Endothelial cell of hepatic sinusoid (primary cell): ENCODE results near the gene PIAS3.

Experiments used
- in situ Hi-C: cut with HindIII; loops from 2 replicates; pipeline ENCODE4 v1.10.0; 2017; ENCODE audit warnings: low sequenced_read_pairs

PIAS3 gene

GRCh38 chr1:145858901-145859490 lies at the start of gene PIAS3:
Gene PIAS3, minus strand, starts transcription at chr1:145859081. Its CDS starts 91 bp downstream, at chr1:145858990.
- in situ Hi-C loops: loop anchor here (5.0 kb wide), 2 partner anchors 77 to 103 kb away; partner anchors contain the start of genes ANKRD34A and POLR3GL

- in situ Hi-C loops: no loop called here
Measured at GRCh38 chr1:145908653-145909052, 49.8 kb upstream of the PIAS3 start.

- in situ Hi-C loops: no loop called here
Measured at GRCh38 chr1:145906954-145907753, 48.3 kb upstream of the PIAS3 start.

GRCh38 chr1:145901312-145902021 lies 42.6 kb upstream of the PIAS3 start:
- in situ Hi-C loops: no loop called here

DNA sequence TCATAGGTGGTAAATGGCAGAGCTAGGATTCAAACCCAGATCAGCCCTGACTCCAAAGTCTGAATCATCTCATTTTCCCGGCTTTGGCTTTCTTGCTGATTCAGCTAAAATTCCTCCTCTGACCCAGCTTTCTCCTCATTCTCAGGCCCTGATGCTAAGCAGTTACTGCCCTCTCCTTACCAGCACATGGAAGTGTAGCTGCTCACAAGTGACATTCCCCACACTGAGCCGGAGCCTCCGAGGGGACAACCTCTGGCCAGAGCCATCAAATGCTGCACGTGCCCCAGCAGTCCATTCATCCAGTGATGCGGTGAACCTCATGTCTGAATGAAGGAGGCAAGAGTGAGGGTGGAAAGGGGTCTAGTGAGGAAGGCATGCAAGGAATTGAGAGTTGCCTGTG lies 39.9 kb upstream of the PIAS3 start:
- in situ Hi-C loops: no loop called here

GRCh38 chr1:145897969-145898368 lies 39.1 kb upstream of the PIAS3 start:
- in situ Hi-C loops: no loop called here

- in situ Hi-C loops: no loop called here
Measured at GRCh38 chr1:145895471-145895870, 36.6 kb upstream of the PIAS3 start.

DNA sequence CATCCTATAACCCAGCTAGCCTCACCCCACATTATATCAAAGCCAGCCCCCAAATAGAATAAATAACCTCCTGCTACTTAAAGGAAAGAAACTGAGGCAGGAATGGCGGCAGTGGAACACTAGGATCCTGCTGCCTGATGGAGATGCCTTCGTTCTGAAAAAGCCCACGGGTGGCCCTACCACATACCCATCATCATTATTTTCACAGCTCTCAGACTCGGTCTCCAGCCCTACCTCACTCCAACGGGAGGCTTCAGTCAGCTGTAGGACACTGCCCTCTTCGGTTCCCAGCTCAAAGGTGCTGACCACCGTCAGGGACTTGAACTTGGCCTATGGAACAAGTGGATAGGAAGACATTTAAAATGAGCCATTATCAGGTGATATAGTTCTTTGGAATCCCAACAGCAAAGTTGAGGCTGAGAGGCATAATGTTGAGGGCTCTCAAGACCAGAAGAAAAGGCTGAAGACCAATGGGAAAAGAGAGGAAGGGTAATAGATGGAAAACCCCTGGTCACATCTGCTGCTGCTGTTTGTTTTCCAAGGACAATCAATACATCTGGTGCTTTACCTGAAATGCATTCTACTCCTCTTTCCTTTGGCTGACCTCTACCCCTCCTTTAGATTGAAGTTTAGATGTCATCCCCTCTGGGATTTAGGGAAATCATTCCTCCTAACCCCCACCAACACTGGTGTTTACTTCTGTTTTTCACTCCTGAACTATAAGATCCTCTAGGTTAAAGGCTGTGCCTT lies 34.6 kb upstream of the PIAS3 start:
- in situ Hi-C loops: no loop called here

DNA sequence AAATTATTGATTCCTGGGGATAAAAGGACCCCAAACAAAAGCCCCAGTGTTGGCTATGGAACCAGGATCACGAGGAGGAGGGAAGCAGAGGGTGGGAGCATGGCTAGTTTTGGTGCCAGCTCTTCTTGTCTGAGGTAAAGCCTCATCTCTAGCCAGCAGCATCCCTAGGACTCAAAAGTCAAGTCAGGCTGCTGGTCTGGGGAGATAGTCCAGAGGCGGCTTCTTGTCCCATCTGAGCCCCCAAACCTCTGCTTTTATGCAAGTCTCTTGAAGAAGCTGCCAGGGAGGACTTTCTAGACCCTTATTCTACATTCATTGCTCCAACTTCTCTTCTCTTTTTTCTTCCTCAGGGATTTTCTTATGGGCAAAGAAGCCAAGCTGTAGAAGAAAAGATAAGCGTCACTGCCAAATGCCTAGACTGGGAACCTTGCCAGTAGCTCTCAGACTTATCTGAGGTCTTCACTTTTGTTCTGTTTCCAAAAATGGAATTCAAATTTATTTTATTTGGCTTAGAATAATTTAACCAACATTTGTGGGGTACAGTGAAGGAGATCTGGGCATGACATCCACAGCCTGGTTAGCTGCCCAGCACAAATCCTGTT lies 33.7 kb upstream of the PIAS3 start:
- in situ Hi-C loops: no loop called here

DNA sequence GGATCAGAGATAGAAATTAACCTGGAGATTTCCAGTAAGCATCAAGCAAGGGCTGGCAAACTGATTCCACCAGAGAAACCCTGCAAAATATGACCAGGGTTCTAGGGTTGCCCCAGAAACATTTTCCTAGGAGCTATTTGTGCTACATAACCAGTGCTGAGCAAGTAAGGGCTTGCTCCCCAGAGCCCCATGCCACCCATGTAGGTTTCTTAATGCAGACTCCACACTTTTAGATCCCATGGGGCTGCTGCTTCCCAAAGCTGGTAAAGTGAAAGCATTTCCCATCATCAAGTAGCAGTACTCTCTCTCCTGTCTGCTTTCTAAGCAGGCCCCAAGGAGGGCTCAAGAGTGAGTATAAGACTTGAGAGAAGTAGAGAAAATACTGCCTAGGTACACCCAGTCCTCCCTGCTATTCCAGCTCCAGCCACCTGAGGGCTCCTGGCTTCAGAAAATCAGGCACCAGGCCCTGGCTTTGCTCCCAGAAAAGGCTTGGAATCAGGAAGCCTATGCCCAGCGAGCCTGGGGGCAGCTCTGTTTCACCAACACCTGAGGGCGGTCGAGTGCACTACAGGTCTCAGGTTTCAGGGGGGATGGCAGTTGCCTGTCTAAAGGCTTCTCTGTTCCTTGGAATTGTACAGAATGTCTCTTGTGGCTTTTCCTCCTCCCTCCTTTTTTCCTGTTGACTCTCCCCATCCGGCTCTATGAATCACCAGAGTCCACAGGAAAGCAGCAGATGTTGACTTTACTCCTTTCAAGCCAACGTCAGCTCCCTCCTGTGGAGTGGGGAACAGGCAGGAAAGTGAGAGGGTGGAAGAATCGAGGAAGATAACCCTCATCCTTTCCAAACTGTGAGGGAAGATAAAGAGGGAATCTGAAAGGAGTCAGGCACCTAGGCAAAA lies 33.0 kb upstream of the PIAS3 start:
- in situ Hi-C loops: no loop called here

GRCh38 chr1:145891143-145891542 lies 32.3 kb upstream of the PIAS3 start:
- in situ Hi-C loops: no loop called here

- in situ Hi-C loops: no loop called here
Measured at GRCh38 chr1:145889722-145890121, 30.8 kb upstream of the PIAS3 start.

DNA sequence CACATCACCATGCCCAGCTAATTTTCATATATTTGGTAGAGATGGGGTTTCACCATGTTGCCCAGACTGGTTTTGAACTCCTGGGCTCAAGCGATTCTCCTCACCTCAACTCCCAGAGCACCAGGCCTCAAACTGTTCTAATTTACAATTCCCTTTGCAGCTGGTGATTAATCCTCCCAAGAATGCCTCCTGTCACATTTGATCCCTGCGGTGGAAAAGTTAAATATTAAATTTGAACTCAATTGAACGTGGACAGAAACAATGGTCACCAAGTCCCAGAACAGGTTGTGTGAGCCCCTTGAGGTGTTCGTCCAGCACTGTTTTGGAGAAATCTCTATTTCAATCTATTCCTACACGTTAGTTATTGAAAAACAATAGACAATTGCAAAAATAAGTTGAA lies 28.8 kb upstream of the PIAS3 start:
- in situ Hi-C loops: no loop called here

DNA sequence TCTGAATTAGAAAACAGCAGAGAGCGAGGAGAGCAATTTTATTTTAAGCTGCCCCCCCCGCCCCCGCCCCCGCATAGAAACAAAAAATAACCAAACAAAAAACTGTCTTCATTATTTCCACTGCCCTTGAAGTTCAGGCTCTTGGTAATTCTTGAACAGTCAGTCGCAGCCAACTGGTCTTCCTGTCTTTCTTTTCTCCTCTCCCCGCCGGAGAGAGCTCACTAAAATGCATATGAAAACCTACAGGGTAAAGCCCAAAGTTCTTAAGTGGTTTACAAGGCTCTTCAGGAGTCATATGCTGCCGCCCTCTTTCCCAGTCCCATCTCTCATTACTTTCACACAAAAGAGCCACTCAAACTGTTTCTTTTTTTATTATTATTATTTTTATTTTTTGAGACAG lies 27.9 kb upstream of the PIAS3 start:
- in situ Hi-C loops: no loop called here

GRCh38 chr1:145886390-145886789 lies 27.5 kb upstream of the PIAS3 start:
- in situ Hi-C loops: no loop called here

DNA sequence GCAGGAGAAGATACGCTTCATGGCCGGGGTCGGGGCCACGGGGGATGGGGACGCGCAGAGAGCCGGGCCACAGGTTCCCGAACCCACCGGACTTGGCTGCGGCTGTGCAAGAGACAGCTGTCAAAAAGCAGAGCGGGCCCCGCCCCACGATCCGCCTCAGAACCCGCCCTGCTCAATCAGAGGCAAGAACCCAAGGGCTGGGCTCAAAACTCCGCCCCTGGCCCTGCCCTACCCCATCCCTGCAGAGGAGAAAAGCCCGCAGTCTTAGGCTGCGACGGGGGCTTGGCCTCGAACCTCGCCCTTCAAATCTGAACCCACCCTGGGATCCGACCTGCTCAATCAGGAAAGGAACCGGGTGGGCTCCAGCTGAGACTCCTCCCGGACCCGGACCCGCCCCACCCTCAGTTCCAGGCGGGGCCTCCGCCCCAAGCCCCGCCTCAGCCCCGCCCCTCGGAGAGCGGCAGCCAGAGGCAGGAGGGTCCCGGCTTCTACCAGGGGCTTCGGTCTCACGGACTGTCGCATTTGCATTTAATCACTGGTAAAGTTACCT lies 26.9 kb upstream of the PIAS3 start, which contains the start of gene ANKRD35:
TSS of gene ANKRD35 (minus strand) at position 129 of the 550 bp plus-strand sequence. CDS start at position 21, 108 bp downstream.
- in situ Hi-C loops: no loop called here

DNA sequence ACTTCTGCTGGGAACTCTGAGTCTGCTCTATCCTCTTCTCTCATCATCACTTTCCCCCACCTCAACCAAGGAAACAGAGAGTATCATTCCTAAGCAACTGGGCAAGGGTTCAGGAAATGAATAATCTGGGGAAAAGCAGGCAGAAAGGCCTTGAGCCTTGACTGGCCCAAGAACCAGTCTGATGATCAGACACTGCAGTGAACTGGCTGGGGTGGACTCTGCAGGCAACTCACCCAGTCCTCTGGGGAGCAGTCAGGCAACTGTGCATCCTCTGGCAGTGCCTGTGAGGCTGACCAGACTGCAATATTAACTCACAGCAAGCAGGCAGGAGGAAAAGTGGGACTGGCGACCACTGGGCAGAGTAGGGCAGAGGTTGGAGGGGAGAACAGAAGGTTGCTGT lies 25.8 kb upstream of the PIAS3 start:
- in situ Hi-C loops: loop anchor here (5.0 kb wide), 2 partner anchors 37 to 78 kb away; partner anchors contain the start of genes ANKRD34A, NUDT17 and POLR3GL

- in situ Hi-C loops: loop anchor here (5.0 kb wide), 3 partner anchors 32 to 83 kb away; partner anchors contain the start of genes ANKRD34A, NUDT17, PEX11B and POLR3GL
Measured at GRCh38 chr1:145879775-145880174, 20.9 kb upstream of the PIAS3 start.

GRCh38 chr1:145878724-145879123 lies 19.8 kb upstream of the PIAS3 start:
- in situ Hi-C loops: loop anchor here (5.0 kb wide), 1 partner anchor 39 kb away; the partner anchor contains the start of gene PEX11B
